Muscle of leg (tissue), 11 donors: ENCODE results near the gene NECAB2. TPM values are rescaled to one million over a fixed set of nuclear protein-coding genes. Genes with fewer than 3 reads are reported as not detected.

ENCODE experiments used
- DNase-seq: peaks from one replicate; pipeline ENCODE4 v3.0.0; 2013
- H3K27ac ChIP-seq: one replicate; pipeline ENCODE4 v1.5.1; 2013; ENCODE audit warnings: mild to moderate bottlenecking, low read length, control low read depth
- H3K27me3 ChIP-seq: one replicate; pipeline ENCODE4 v1.6.1; 2013; ENCODE audit warnings: low read length; ENCODE audit not compliant: control insufficient read depth, insufficient read depth
- H3K36me3 ChIP-seq: one replicate; pipeline ENCODE4 v1.6.1; 2013; ENCODE audit warnings: low read length; ENCODE audit not compliant: control insufficient read depth, insufficient read depth
- H3K4me1 ChIP-seq: one replicate; pipeline ENCODE4 v1.6.1; 2013; ENCODE audit warnings: low read length; ENCODE audit not compliant: control insufficient read depth, insufficient read depth
- H3K4me3 ChIP-seq: one replicate; pipeline ENCODE4 v1.5.1; 2013; ENCODE audit warnings: low read length, control low read depth
- H3K9me3 ChIP-seq: replicated peaks from 2 replicates; pipeline ENCODE4 v1.6.1; 2013; ENCODE audit warnings: low read depth, low read length; ENCODE audit not compliant: control insufficient read depth
- WGBS: methylation state at CpG from one replicate; pipeline ENCODE4 v1.1.5; 2013; ENCODE audit warnings: missing lambda C conversion rate; ENCODE audit not compliant: insufficient coverage; 5-methylcytosine and 5-hydroxymethylcytosine counted together
- polyA plus RNA-seq, 8 donors: library from polyadenylated mRNA; unstranded; fragments of 120-200 nt; gene quantifications; one replicate each; pipeline versions ENCODE4 v1.2.1 to v1.2.3, GENCODE V29; 2013; ENCODE audit warnings: inconsistent platforms in 1 of 8, low replicate concordance in 1 of 8; ENCODE audit not compliant: insufficient read length in 8 of 8, insufficient read depth in 1 of 8
- total RNA-seq: library from RNA; stranded (reverse); fragments of 120-200 nt; gene quantifications from one replicate; pipeline ENCODE4 v1.2.4, GENCODE V29; 2013

NECAB2 gene
- total and polyA plus RNA-seq, 9 donors, result 0.22 to 1.5 (median 0.84) TPM

DNA sequence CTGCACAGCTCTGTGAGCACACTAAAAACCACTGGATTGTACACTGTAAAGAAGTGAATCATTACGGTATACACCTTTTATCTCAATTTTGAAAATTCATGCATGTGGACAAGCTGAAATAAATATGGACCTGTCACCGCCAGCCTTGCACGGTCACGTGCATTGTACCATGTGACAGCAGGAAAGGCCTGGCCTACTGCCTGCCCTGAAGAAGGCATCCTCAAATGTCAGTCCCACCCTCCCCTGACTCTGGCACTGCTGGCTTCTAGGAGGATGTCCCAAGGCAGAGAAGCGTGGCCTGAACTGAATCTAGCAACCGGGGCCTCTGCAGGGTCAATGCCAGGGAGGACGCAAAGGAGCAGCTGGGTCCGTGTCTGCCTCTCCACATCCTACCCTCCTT is 39.9 kb downstream of the NECAB2 start:
- no peaks in the 10 kb centered on the region for H3K9me3 ChIP-seq
- DNase-seq, result peak; percentile 49
- H3K4me3 ChIP-seq, result no peak overlapping the region
- H3K27me3 ChIP-seq, result peaks cover 7% of the 10 kb centered on the region
- H3K36me3 ChIP-seq, result no peaks in the 10 kb centered on the region
- peaks cover 4% of the 10 kb centered on the region for H3K4me1 ChIP-seq
- no peak overlapping the region for H3K27ac ChIP-seq
- WGBS, result no CpG with 5 or more reads among the region's 8 CpGs

GRCh38 chr16:84009282-84009681 is 41.2 kb downstream of the NECAB2 start:
- Histone ChIP-seq H3K27ac (no peak overlapping the region), H3K36me3 (no peaks in the 10 kb centered on the region), H3K4me3 (no peak overlapping the region), H3K9me3 (no peaks in the 10 kb centered on the region), H3K4me1 (peaks cover 4% of the 10 kb centered on the region), H3K27me3 (peaks cover 7% of the 10 kb centered on the region)
- DNase-seq, result no peak
- WGBS, result 85% methylated on average over 4 of the region's 6 CpGs

GRCh38 chr16:84013787-84014569 is 45.9 kb downstream of the NECAB2 start:
- WGBS, result 12% methylated on average over 8 of the region's 14 CpGs
- no peaks in the 10 kb centered on the region for H3K36me3 ChIP-seq
- no peak overlapping the region for H3K27ac ChIP-seq
- DNase-seq, result no peak
- no peaks in the 10 kb centered on the region for H3K9me3 ChIP-seq
- H3K4me3 ChIP-seq, result no peak overlapping the region
- H3K27me3 ChIP-seq, result peaks cover 10% of the 10 kb centered on the region
- no peaks in the 10 kb centered on the region for H3K4me1 ChIP-seq

DNA sequence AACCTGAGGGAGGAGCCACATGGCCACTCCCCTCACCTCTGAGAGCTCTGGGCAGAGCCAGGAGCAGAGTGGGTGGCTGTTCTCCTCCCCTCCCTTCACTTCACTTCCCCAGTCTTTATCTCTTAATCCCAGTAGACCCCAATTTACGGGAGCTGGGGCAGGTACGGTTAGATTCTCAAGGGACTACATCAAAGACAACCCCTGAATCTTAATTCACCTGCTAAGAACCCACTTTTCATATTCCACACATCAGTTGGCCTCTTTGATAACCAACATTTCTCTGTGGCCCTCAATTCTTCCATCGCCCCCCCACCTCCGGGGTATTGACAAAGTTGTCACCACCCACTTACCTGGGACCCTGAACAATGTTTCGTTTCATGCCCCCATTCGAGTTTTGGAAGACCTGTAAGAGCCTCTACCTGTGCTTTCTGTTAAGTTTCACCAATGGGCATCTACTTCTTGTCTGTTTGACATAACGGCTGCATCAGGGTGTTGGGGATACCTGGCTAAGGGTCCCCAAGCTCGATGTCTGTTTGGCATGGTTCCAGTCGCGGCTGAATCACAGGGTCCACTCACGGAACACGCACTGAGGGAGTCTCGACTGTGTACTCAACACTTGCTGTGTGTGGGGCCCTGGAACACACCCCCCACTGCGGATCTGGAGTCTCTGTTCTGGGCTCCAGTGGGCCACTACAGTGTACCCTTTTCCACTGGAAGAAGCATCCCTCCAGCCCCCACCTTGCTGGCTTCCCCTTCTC is 46.7 kb downstream of the NECAB2 start:
- 67% methylated on average over 14 of the region's 14 CpGs for WGBS
- Histone ChIP-seq H3K27me3 (peaks cover 8% of the 10 kb centered on the region), H3K9me3 (no peaks in the 10 kb centered on the region), H3K27ac (no peak overlapping the region), H3K4me1 (no peaks in the 10 kb centered on the region), H3K36me3 (no peaks in the 10 kb centered on the region), H3K4me3 (no peak overlapping the region)
- DNase-seq, result no peak

DNA sequence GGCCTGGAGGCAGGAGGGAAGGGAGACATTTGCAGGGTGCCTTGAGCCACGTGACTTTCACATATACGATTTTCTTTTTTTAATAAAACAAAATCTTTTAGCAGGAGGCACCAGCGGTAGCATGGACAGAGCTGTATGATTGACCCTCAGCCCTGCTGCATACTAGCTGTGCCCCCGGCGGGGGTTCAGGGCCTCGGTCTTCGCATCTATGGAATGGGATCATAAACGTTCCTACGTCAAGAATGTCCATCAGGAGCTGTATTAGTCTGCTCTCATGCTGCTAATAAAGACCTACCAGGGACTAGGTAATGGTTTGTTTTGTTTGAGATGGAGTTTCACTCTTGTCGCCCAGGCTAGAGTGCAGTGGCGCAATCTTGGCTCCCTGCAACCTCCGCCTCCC is 47.4 kb downstream of the NECAB2 start:
- WGBS, result 79% methylated on average over 7 of the region's 12 CpGs

DNA sequence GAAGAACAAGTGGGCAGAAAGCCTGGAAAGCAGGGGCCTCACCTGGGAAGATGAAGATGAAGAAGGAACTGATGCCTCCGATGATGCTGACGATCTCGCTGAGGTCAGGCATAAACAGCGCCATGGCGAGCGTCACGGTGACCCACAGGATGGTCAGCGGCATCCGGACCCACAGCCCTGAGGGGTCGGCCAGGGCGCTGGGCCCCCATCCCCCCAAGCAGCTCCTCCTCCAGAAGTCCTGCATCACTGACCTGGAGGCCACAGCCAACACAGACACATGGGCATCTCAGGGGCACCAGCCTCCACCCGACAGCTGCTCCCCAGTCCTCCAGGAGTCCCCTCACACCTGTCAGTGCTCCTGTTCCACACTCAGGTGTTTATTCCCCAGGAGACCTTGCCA is 48.4 kb downstream of the NECAB2 start:
- Histone ChIP-seq H3K4me1 (no peaks in the 10 kb centered on the region), H3K9me3 (peaks cover 3% of the 10 kb centered on the region), H3K27me3 (peaks cover 9% of the 10 kb centered on the region), H3K27ac (no peak overlapping the region), H3K4me3 (no peak overlapping the region), H3K36me3 (no peaks in the 10 kb centered on the region)
- WGBS, result 89% methylated on average over 12 of the region's 12 CpGs
- DNase-seq, result no peak

More for the DNA sequence above, 47.4 kb downstream of the NECAB2 start:
- Histone ChIP-seq H3K4me1 (no peaks in the 10 kb centered on the region), H3K36me3 (no peaks in the 10 kb centered on the region), H3K4me3 (no peak overlapping the region), H3K9me3 (no peaks in the 10 kb centered on the region), H3K27me3 (peaks cover 9% of the 10 kb centered on the region), H3K27ac (no peak overlapping the region)
- DNase-seq, result no peak

DNA sequence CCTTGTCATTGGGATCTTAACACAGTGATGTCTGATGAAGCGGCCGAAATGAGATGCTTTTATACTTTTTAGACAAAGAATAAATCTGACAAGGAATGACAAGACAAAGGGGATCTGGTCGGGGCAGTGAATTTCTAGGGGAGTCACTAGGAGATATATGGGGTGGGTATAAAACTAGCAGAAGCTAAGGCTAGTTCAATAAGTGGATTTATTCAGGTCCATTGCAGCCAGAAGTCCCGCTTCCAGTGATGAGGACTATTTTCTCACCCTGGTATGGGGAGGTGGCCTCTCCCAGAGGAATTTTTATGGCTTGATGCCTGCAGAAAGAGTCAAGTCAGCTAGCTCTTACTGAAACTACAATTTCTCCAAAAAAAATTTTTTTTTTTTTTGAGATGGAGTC is 50.7 kb downstream of the NECAB2 start:
- Histone ChIP-seq H3K27ac (no peak overlapping the region), H3K4me1 (no peaks in the 10 kb centered on the region), H3K27me3 (peaks cover 9% of the 10 kb centered on the region), H3K36me3 (no peaks in the 10 kb centered on the region), H3K9me3 (peaks cover 4% of the 10 kb centered on the region), H3K4me3 (no peak overlapping the region)
- no peak for DNase-seq
- WGBS, result no CpG with 5 or more reads among the region's 4 CpGs

GRCh38 chr16:84020353-84020752 is 52.3 kb downstream of the NECAB2 start:
- whole genome bisulfite sequencing, result 84% methylated on average over 6 of the region's 9 CpGs
- H3K4me3 ChIP-seq, result no peak overlapping the region
- no peaks in the 10 kb centered on the region for H3K36me3 ChIP-seq
- H3K9me3 ChIP-seq, result peaks cover 4% of the 10 kb centered on the region
- peaks cover 6% of the 10 kb centered on the region for H3K27me3 ChIP-seq
- no peaks in the 10 kb centered on the region for H3K4me1 ChIP-seq
- no peak for DNase-seq
- H3K27ac ChIP-seq, result no peak overlapping the region

GRCh38 chr16:84021488-84021887 is 53.4 kb downstream of the NECAB2 start:
- Histone ChIP-seq H3K27me3 (peaks cover 4% of the 10 kb centered on the region), H3K4me3 (no peak overlapping the region), H3K27ac (no peak overlapping the region), H3K36me3 (no peaks in the 10 kb centered on the region), H3K9me3 (peaks cover 4% of the 10 kb centered on the region), H3K4me1 (no peaks in the 10 kb centered on the region)
- DNase-seq, result no peak
- WGBS, result 68% methylated on average over 2 of the region's 5 CpGs

DNA sequence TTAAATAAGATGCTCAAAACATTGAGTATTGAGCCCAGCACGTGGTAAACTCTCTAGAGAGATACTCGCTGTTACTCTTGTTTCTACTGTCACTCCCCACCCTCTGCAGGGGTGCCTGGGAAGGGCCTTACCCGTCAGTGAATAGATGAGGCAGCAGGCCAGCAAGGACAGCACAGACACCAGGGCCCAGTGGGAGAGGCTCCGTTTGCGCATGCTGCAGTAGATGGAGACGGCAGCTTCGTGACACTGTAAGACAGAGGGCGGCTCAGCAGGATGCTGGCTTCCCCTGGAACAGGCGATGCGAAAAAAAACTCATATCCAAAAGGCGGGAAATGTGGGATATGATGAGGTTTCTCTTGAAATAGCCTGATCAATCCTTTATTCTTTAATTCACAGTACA is 54.6 kb downstream of the NECAB2 start:
- no peak overlapping the region for H3K27ac ChIP-seq
- peaks cover 4% of the 10 kb centered on the region for H3K9me3 ChIP-seq
- peaks cover 2% of the 10 kb centered on the region for H3K27me3 ChIP-seq
- no peak for DNase-seq
- no peaks in the 10 kb centered on the region for H3K4me1 ChIP-seq
- no peak overlapping the region for H3K4me3 ChIP-seq
- WGBS, result 60% methylated on average over 8 of the region's 11 CpGs
- no peaks in the 10 kb centered on the region for H3K36me3 ChIP-seq
